Jurkat, Clone E6-1 (cell line): ENCODE data around the gene SBF2.

Experiments
- DNase-seq: peaks from one replicate; pipeline ENCODE4 v3.0.0-alpha.2; 2011; ENCODE audit warnings: low read depth, low spot score
- H3K4me3 ChIP-seq: 2 replicates; pipeline ENCODE4 v1.5.1; 2011; ENCODE audit warnings: mild to moderate bottlenecking, low read length, control low read depth, moderate library complexity

SBF2 gene

GRCh38 chr11:10304495-10305261 is 10.7 kb upstream of the SBF2 start, which contains the start of gene ADM:
ADM (plus strand) TSS chr11:10305073; CDS start chr11:10305701, 628 bp downstream.
- no peak for DNase-seq
- H3K4me3 ChIP-seq = peak within 1 kb of the TSS; percentile 68

- H3K4me3 ChIP-seq = peak overlapping the region; percentile 68
- no peak for DNase-seq
Observed at GRCh38 chr11:10303558-10304363, 9.7 kb upstream of the SBF2 start.

GRCh38 chr11:10302744-10303557 is 8.9 kb upstream of the SBF2 start:
- no peak for DNase-seq
- H3K4me3 ChIP-seq = peak overlapping the region; percentile 68

- DNase-seq = no peak
- peak overlapping the region; percentile 68 for H3K4me3 ChIP-seq
Observed at GRCh38 chr11:10302359-10302743, 8.3 kb upstream of the SBF2 start.

GRCh38 chr11:10301656-10302358 is 7.8 kb upstream of the SBF2 start:
- DNase-seq = no peak
- no peak overlapping the region for H3K4me3 ChIP-seq

- peak; percentile 88 for DNase-seq
- no peak overlapping the region for H3K4me3 ChIP-seq
Observed at GRCh38 chr11:10298342-10298741, 4.3 kb upstream of the SBF2 start.

- H3K4me3 ChIP-seq = no peak overlapping the region
- no peak for DNase-seq
Observed at GRCh38 chr11:10295064-10295901, 1.3 kb upstream of the SBF2 start.

GRCh38 chr11:10294290-10294953 is 403 bp upstream of the SBF2 start:
- peak overlapping the region; percentile 62 for H3K4me3 ChIP-seq
- DNase-seq = no peak

GRCh38 chr11:10291801-10292638 is 2.0 kb downstream of the SBF2 start:
- no peak overlapping the region for H3K4me3 ChIP-seq
- no peak for DNase-seq

GRCh38 chr11:10289765-10290380 is 4.1 kb downstream of the SBF2 start:
- DNase-seq = no peak
- no peak overlapping the region for H3K4me3 ChIP-seq

- no peak for DNase-seq
- H3K4me3 ChIP-seq = no peak overlapping the region
Observed at GRCh38 chr11:10288881-10289764, 4.9 kb downstream of the SBF2 start.

GRCh38 chr11:10287766-10288715 is 6.0 kb downstream of the SBF2 start:
- no peak overlapping the region for H3K4me3 ChIP-seq
- no peak for DNase-seq

GRCh38 chr11:10287140-10287539 is 6.9 kb downstream of the SBF2 start:
- DNase-seq = no peak
- no peak overlapping the region for H3K4me3 ChIP-seq

GRCh38 chr11:10285148-10285802 is 8.7 kb downstream of the SBF2 start:
- DNase-seq = no peak
- no peak overlapping the region for H3K4me3 ChIP-seq
